Panc1 (cell line): ENCODE data around the gene DYNC1LI1.

Source experiments
- POLR2AphosphoS5 ChIP-seq: IDR thresholded peaks from 2 replicates; pipeline ENCODE4 v1.6.1; 2012; ENCODE audit warnings: mild to moderate bottlenecking, low read depth, low read length, moderate library complexity
- TCF7L2 ChIP-seq: IDR thresholded peaks from 2 replicates; pipeline ENCODE4 v1.6.1; 2011; ENCODE audit warnings: mild to moderate bottlenecking, low read depth, low read length, inconsistent platforms
- TF ChIP-seq, protein P1 (sequence below): fragments of 450-650 bp; IDR thresholded peaks from 2 replicates; pipeline ENCODE4 v1.5.1; 2017; ENCODE audit warnings: mild to moderate bottlenecking

DNA sequence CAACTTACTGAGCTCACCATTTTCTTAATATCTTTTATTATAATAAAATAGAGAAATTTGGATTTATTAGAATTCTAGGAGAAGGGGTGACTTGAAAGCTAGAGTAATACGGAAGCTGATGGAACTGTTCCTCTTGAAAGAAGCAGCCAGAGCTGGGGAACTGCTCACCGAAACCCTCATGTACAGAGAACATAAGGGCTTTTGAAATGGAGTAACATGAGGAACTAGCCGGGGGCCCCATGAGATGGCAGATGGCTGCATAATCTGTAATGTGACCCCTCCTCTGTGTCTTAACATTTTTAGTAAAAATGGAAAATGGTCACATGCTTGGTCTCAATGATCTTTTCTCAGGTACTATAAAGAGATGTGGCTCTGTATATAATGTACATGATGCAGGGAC lies 15.7 kb upstream of the DYNC1LI1 start:
- TF ChIP-seq, protein P1, sequence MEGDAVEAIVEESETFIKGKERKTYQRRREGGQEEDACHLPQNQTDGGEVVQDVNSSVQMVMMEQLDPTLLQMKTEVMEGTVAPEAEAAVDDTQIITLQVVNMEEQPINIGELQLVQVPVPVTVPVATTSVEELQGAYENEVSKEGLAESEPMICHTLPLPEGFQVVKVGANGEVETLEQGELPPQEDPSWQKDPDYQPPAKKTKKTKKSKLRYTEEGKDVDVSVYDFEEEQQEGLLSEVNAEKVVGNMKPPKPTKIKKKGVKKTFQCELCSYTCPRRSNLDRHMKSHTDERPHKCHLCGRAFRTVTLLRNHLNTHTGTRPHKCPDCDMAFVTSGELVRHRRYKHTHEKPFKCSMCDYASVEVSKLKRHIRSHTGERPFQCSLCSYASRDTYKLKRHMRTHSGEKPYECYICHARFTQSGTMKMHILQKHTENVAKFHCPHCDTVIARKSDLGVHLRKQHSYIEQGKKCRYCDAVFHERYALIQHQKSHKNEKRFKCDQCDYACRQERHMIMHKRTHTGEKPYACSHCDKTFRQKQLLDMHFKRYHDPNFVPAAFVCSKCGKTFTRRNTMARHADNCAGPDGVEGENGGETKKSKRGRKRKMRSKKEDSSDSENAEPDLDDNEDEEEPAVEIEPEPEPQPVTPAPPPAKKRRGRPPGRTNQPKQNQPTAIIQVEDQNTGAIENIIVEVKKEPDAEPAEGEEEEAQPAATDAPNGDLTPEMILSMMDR, result no peak
- TF ChIP-seq TCF7L2 (no peak), POLR2AphosphoS5 (no peak)
